ENCODE measurements around the gene MRPL52. TPM values are rescaled to one million over a fixed set of nuclear protein-coding genes. Genes with fewer than 3 reads are reported as not detected.
"Not testable (repeated sequence)": the region's sequence is repeated elsewhere in the genome, so short reads cannot be mapped to it uniquely, and the experiment has no call there.

MRPL52 gene
- total RNA-seq, 1 experiment from 2014 or later: 134 TPM

- TF ChIP-seq, protein P1, sequence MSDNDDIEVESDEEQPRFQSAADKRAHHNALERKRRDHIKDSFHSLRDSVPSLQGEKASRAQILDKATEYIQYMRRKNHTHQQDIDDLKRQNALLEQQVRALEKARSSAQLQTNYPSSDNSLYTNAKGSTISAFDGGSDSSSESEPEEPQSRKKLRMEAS (IDR thresholded peaks at IDR 0.05): peak; percentile 32; the same call in 1 of the 2 replicates
- TF ChIP-seq JUND (IDR thresholded peaks at IDR 0.05) (0 out of 2 replicates have a peak, but pooled peaks have one; percentile 15), SP1 (IDR thresholded peaks at IDR 0.05; ENCODE audit: low read depth) (no peak), CEBPB (IDR thresholded peaks at IDR 0.05; ENCODE audit: low read depth) (no peak), SIN3A (IDR thresholded peaks at IDR 0.05; ENCODE audit: low read depth) (no peak), EGR1 (IDR thresholded peaks at IDR 0.05; ENCODE audit: low read depth) (no peak)
- TF ChIP-seq, protein P2, sequence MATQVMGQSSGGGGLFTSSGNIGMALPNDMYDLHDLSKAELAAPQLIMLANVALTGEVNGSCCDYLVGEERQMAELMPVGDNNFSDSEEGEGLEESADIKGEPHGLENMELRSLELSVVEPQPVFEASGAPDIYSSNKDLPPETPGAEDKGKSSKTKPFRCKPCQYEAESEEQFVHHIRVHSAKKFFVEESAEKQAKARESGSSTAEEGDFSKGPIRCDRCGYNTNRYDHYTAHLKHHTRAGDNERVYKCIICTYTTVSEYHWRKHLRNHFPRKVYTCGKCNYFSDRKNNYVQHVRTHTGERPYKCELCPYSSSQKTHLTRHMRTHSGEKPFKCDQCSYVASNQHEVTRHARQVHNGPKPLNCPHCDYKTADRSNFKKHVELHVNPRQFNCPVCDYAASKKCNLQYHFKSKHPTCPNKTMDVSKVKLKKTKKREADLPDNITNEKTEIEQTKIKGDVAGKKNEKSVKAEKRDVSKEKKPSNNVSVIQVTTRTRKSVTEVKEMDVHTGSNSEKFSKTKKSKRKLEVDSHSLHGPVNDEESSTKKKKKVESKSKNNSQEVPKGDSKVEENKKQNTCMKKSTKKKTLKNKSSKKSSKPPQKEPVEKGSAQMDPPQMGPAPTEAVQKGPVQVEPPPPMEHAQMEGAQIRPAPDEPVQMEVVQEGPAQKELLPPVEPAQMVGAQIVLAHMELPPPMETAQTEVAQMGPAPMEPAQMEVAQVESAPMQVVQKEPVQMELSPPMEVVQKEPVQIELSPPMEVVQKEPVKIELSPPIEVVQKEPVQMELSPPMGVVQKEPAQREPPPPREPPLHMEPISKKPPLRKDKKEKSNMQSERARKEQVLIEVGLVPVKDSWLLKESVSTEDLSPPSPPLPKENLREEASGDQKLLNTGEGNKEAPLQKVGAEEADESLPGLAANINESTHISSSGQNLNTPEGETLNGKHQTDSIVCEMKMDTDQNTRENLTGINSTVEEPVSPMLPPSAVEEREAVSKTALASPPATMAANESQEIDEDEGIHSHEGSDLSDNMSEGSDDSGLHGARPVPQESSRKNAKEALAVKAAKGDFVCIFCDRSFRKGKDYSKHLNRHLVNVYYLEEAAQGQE (IDR thresholded peaks at IDR 0.05; ENCODE audit: low read depth): no peak
- Histone ChIP-seq H3K9me3 (ENCODE audit: control insufficient read depth in 1 of 2, insufficient read depth in 1 of 2, low read depth in 1 of 2, low read length in 2 of 2) (no peaks in the 10 kb centered on the region), H3K9ac (ENCODE audit: low read length) (peak overlapping the region; percentile 40), H3K4me2 (ENCODE audit: low read length) (peak overlapping the region; percentile 67), H3K27ac (ENCODE audit: low read depth, low read length) (0 out of 2 replicates have a peak overlapping the region, but pooled peaks have one; percentile 4), H3K79me2 (ENCODE audit: insufficient read depth, low read length) (peaks cover 2% of the 10 kb centered on the region), H3K36me3 (ENCODE audit: control insufficient read depth in 1 of 2, insufficient read depth in 2 of 2, low read length in 2 of 2) (no peaks in the 10 kb centered on the region), H4K20me1 (ENCODE audit: insufficient read depth) (no peaks in the 10 kb centered on the region), H3K9me2 (ENCODE audit: insufficient read depth) (no peaks in the 10 kb centered on the region), H3K4me3 (replicated peaks in 1 of 2; ENCODE audit: low read depth in 1 of 2, low read length in 2 of 2) (0 out of 4 replicates have a peak overlapping the region, but pooled peaks of 1 of the 2 experiments have one; percentile 13), H3K27me3 (ENCODE audit: insufficient read depth, low read length) (no peaks in the 10 kb centered on the region), H3K4me1 (ENCODE audit: control insufficient read depth in 1 of 2, insufficient read depth in 2 of 2, low read length in 2 of 2) (peaks cover 9 to 40% of the 10 kb centered on the region in 2 experiments), H2AFZ (ENCODE audit: low read depth, low read length, poor library complexity, severe bottlenecking) (peak overlapping the region; percentile 93)
- ChIA-PET CTCF (interaction anchor here (0.6 to 2.7 kb wide), 5 partner anchors 28 to 242 kb away, joined by 3 to 12 read pairs (median 4); partner anchors contain the start of gene PRMT5), RAD21 (ENCODE audit: low non-redundant PET in 1 of 2, low total read pairs in 2 of 2, uncharacterized antibody in 2 of 2, unreplicated experiment in 2 of 2) (interaction anchor here in 1 of 2 experiments (0.7 kb wide), 1 partner anchor 13 kb away, joined by 3 read pairs; no protein-coding TSS in a partner anchor), POLR2A (no interaction called here)
- intact Hi-C loops (cut with micrococcal nuclease): loop anchor here (1.0 kb wide), 1 partner anchor 31 kb away; no protein-coding TSS in a partner anchor
- peak; percentile 53 for DNase-seq (ENCODE audit: low read depth, low spot score)
- BruUV-seq (replicated peaks): no TSS peak
- ATAC-seq: peak; percentile 40
Measured at GRCh38 chr14:22824711-22825359, 4.9 kb upstream of the MRPL52 start.

DNA sequence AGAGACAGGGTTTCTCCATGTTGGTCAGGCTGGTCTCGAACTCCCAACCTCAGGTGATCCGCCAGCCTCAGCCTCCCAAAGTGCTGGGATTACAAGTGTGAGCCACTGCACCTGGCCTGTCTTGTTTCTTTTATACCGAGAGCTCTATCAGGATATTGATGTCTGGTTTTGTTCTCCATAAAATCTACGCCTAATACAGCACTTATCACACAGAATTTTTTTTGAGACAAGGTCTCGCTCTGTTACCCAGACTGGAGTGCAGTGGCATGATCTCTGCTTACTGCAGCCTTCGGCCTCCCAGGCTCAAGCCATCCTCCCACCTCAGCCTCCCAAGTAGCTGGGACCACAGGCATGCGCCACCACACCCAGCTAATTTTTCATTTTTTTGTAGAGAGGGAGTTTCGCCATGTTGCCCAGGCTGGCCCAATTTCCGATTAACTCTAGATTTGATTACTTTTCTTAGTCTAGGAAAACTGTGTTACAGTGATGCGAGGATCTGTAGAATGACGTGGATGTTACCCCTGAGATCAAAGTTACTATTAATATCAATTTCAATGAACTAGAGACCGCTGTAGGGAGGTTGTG is 519 bp upstream of the MRPL52 start:
- CTCF ChIA-PET: interaction anchor here (0.7 kb wide), 1 partner anchor 25 kb away, joined by 3 read pairs; no protein-coding TSS in a partner anchor
- Histone ChIP-seq H3K36me3 (ENCODE audit: control insufficient read depth in 1 of 2, insufficient read depth in 2 of 2, low read length in 2 of 2) (peaks cover 11 to 12% of the 10 kb centered on the region in 2 experiments; a peak in 3 of 4 replicates), H3K27ac (ENCODE audit: low read depth, low read length) (peak overlapping the region; percentile 59), H3K9ac (ENCODE audit: low read length) (peak overlapping the region; percentile 93), H3K79me2 (ENCODE audit: insufficient read depth, low read length) (peaks cover 17% of the 10 kb centered on the region), H2AFZ (ENCODE audit: low read depth, low read length, poor library complexity, severe bottlenecking) (peak overlapping the region; percentile 29), H3K4me2 (ENCODE audit: low read length) (peak overlapping the region; percentile 80), H3K4me3 (replicated peaks in 1 of 2; ENCODE audit: low read depth in 1 of 2, low read length in 2 of 2) (peak overlapping the region; percentile 92 to 95), H3K4me1 (ENCODE audit: control insufficient read depth in 1 of 2, insufficient read depth in 2 of 2, low read length in 2 of 2) (peaks cover 13 to 21% of the 10 kb centered on the region in 2 experiments)
- ATAC-seq: peak; percentile 3; the same call in 1 of the 2 replicates
- BruUV-seq (replicated peaks); H3K27me3 ChIP-seq (ENCODE audit: insufficient read depth, low read length); RAD21 ChIA-PET (ENCODE audit: low non-redundant PET in 1 of 2, low total read pairs in 2 of 2, uncharacterized antibody in 2 of 2, unreplicated experiment in 2 of 2); H4K20me1 ChIP-seq (ENCODE audit: insufficient read depth); POLR2A ChIA-PET; H3K9me2 ChIP-seq (ENCODE audit: insufficient read depth); H3K9me3 ChIP-seq (ENCODE audit: control insufficient read depth in 1 of 2, insufficient read depth in 1 of 2, low read depth in 1 of 2, low read length in 2 of 2); DNase-seq (ENCODE audit: low read depth, low spot score); intact Hi-C loops (cut with micrococcal nuclease): not testable (repeated sequence)
